IMR-90 (cell line): ENCODE data around the gene RAD51B. TPM values are rescaled to one million over a fixed set of nuclear protein-coding genes. Genes with fewer than 3 reads are reported as not detected.

Experiments used
- ATAC-seq: fragments of 200-7000 bp; cut with Tn5 transposase; 2 replicates; pipeline ENCODE4 v1.9.1; 2020; ENCODE audit warnings: low read depth, mild to moderate bottlenecking, moderate library complexity
- BruUV-seq: library from RNA; stranded (reverse); fragments of 400-500 nt; replicated peaks from 2 replicates; lab custom pipeline; 2021; lab: Mats Ljungman, UMichigan
- CTCF ChIA-PET: fragments of 300-600 bp; formaldehyde crosslinking; extraction: SDS; loops from one replicate; lab custom pipeline; 2021; ENCODE audit warnings: antibody characterized with exemption; lab: Yijun Ruan, JAX
- POLR2A ChIA-PET: fragments of 300-600 bp; sonication (Branson Sonifier 250); formaldehyde crosslinking; loops from one replicate; lab custom pipeline; 2022; ENCODE audit warnings: antibody characterized with exemption; ENCODE audit not compliant: unreplicated experiment; lab: Charles Lee
- DNase-seq: peaks from one replicate; pipeline ENCODE4 v3.0.0; 2013
- H2AFZ ChIP-seq: replicated peaks from 2 replicates; pipeline ENCODE3; 2013; ENCODE audit warnings: low read length, mild to moderate bottlenecking; ENCODE audit not compliant: poor library complexity
- H2AK5ac ChIP-seq: 2 replicates; pipeline ENCODE4 v1.6.1; 2013; ENCODE audit warnings: low read depth, low read length, inconsistent platforms
- H2AK9ac ChIP-seq: replicated peaks from 2 replicates; pipeline ENCODE3; 2013; ENCODE audit warnings: mild to moderate bottlenecking, low read depth, low read length, moderate library complexity; ENCODE audit not compliant: poor library complexity
- H2BK120ac ChIP-seq: 2 replicates; pipeline ENCODE4 v1.6.1; 2013; ENCODE audit warnings: low read depth, low read length, inconsistent platforms
- H2BK15ac ChIP-seq: 3 replicates; pipeline ENCODE4 v1.6.1; 2013; ENCODE audit warnings: low read depth, low read length, inconsistent platforms
- H2BK20ac ChIP-seq: 2 replicates; pipeline ENCODE4 v1.6.1; 2013; ENCODE audit warnings: low read depth, mild to moderate bottlenecking, inconsistent platforms, low read length, moderate library complexity
- H2BK5ac ChIP-seq: 2 replicates; pipeline ENCODE4 v1.6.1; 2013; ENCODE audit warnings: mild to moderate bottlenecking, low read depth, low read length, inconsistent platforms; ENCODE audit not compliant: poor library complexity, severe bottlenecking
- H3K14ac ChIP-seq: replicated peaks from 2 replicates; pipeline ENCODE4 v1.6.1; 2013; ENCODE audit warnings: low read depth, low read length, inconsistent platforms
- H3K18ac ChIP-seq: 2 replicates; pipeline ENCODE4 v1.6.1; 2013; ENCODE audit warnings: low read depth, low read length, control low read depth
- H3K23ac ChIP-seq: 2 replicates; pipeline ENCODE4 v1.6.1; 2013; ENCODE audit warnings: low read depth, low read length, inconsistent platforms
- H3K27ac ChIP-seq: 2 replicates; pipeline ENCODE4 v1.5.1; 2013; ENCODE audit warnings: mild to moderate bottlenecking, control low read depth, low read length; ENCODE audit not compliant: insufficient read depth
- H3K27me3 ChIP-seq: 2 replicates; pipeline ENCODE4 v1.6.1; 2013; ENCODE audit warnings: low read length; ENCODE audit not compliant: control insufficient read depth, insufficient read depth
- H3K36me3 ChIP-seq: 2 replicates; pipeline ENCODE4 v1.6.1; 2013; ENCODE audit warnings: low read length, mixed read lengths; ENCODE audit not compliant: control insufficient read depth, insufficient read depth
- H3K4ac ChIP-seq: 2 replicates; pipeline ENCODE4 v1.6.1; 2013; ENCODE audit warnings: low read depth, low read length, inconsistent platforms
- H3K4me1 ChIP-seq: 2 replicates; pipeline ENCODE4 v1.6.1; 2013; ENCODE audit warnings: low read length, mixed read lengths; ENCODE audit not compliant: control insufficient read depth, insufficient read depth
- H3K4me2 ChIP-seq: 2 replicates; pipeline ENCODE4 v1.6.1; 2013; ENCODE audit warnings: low read depth, mild to moderate bottlenecking, control low read depth, low read length, moderate library complexity
- H3K4me3 ChIP-seq: 2 replicates; pipeline ENCODE4 v1.5.1; 2013; ENCODE audit warnings: low read depth, mild to moderate bottlenecking, control low read depth, low read length, moderate library complexity; ENCODE audit not compliant: insufficient read depth
- H3K56ac ChIP-seq: 2 replicates; pipeline ENCODE4 v1.6.1; 2013; ENCODE audit warnings: low read length, inconsistent platforms; ENCODE audit not compliant: insufficient read depth; ENCODE audit errors: extremely low read depth
- H3K79me1 ChIP-seq, 2 experiments: 2 replicates each; pipeline ENCODE4 v1.6.1; 2013; ENCODE audit warnings: low read length in 2 of 2, inconsistent platforms in 1 of 2, low read depth in 1 of 2
- H3K9ac ChIP-seq: 2 replicates; pipeline ENCODE4 v1.6.1; 2013; ENCODE audit warnings: low read depth, low read length, control low read depth
- H3K9me1 ChIP-seq: 2 replicates; pipeline ENCODE4 v1.6.1; 2013; ENCODE audit warnings: low read length, inconsistent platforms; ENCODE audit not compliant: insufficient read depth
- H3K9me3 ChIP-seq: 2 replicates; pipeline ENCODE4 v1.6.1; 2013; ENCODE audit warnings: low read length; ENCODE audit not compliant: control insufficient read depth, insufficient read depth
- H4K20me1 ChIP-seq: 2 replicates; pipeline ENCODE4 v1.6.1; 2013; ENCODE audit warnings: low read length, inconsistent platforms; ENCODE audit not compliant: insufficient read depth
- H4K5ac ChIP-seq: 2 replicates; pipeline ENCODE4 v1.6.1; 2013; ENCODE audit warnings: mild to moderate bottlenecking, low read depth, low read length, control low read depth
- H4K8ac ChIP-seq, 2 experiments: 2 replicates each; pipeline ENCODE4 v1.6.1; 2013; ENCODE audit warnings: low read depth in 2 of 2, low read length in 2 of 2, control low read depth in 1 of 2, inconsistent platforms in 1 of 2
- H4K91ac ChIP-seq: 2 replicates; pipeline ENCODE4 v1.6.1; 2013; ENCODE audit warnings: low read depth, low read length, inconsistent platforms; ENCODE audit not compliant: insufficient read depth
- BHLHE40 ChIP-seq: fragments of 150-350 bp; IDR thresholded peaks from 2 replicates; pipeline ENCODE4 v1.6.1; 2016; ENCODE audit warnings: mild to moderate bottlenecking, low read depth, low read length
- CEBPB ChIP-seq: IDR thresholded peaks from 2 replicates; pipeline ENCODE4 v1.6.1; 2012; ENCODE audit warnings: low read depth, low read length, improper control_type of control experiment
- CHD1 ChIP-seq: IDR thresholded peaks from 2 replicates; pipeline ENCODE4 v1.6.1; 2012; ENCODE audit warnings: low read depth, low read length, improper control_type of control experiment
- CTCF ChIP-seq: conservative IDR thresholded peaks from 2 replicates; pipeline ENCODE4 v1.5.1; 2012; ENCODE audit warnings: mild to moderate bottlenecking, low read depth, low read length, improper control_type of control experiment
- ELK1 ChIP-seq: fragments of 150-350 bp; IDR thresholded peaks from 2 replicates; pipeline ENCODE4 v1.6.1; 2016; ENCODE audit warnings: low read depth, mild to moderate bottlenecking, low read length, moderate library complexity, borderline replicate concordance
- FOS ChIP-seq: fragments of 150-350 bp; IDR thresholded peaks from 2 replicates; pipeline ENCODE4 v1.6.1; 2016; ENCODE audit warnings: low read depth, low read length
- MAFK ChIP-seq: IDR thresholded peaks from 2 replicates; pipeline ENCODE4 v1.6.1; 2012; ENCODE audit warnings: low read depth, low read length, improper control_type of control experiment
- MAZ ChIP-seq: IDR thresholded peaks from 2 replicates; pipeline ENCODE4 v1.6.1; 2012; ENCODE audit warnings: low read depth, mild to moderate bottlenecking, low read length, improper control_type of control experiment, moderate library complexity, borderline replicate concordance
- MXI1 ChIP-seq: IDR thresholded peaks from 2 replicates; pipeline ENCODE4 v1.6.1; 2012; ENCODE audit warnings: low read depth, mild to moderate bottlenecking, low read length, moderate library complexity, borderline replicate concordance
- NFE2L2 ChIP-seq: fragments of 150-350 bp; IDR thresholded peaks from 2 replicates; pipeline ENCODE4 v1.6.1; 2016; ENCODE audit warnings: low read depth, mild to moderate bottlenecking, low read length
- POLR2A ChIP-seq: IDR thresholded peaks from 2 replicates; pipeline ENCODE4 v1.6.1; 2012; ENCODE audit warnings: mild to moderate bottlenecking, low read depth, low read length
- RAD21 ChIP-seq: IDR thresholded peaks from 2 replicates; pipeline ENCODE4 v1.6.1; 2012; ENCODE audit warnings: low read length, improper control_type of control experiment
- RCOR1 ChIP-seq: IDR thresholded peaks from 2 replicates; pipeline ENCODE4 v1.6.1; 2012; ENCODE audit warnings: mild to moderate bottlenecking, low read length, improper control_type of control experiment; ENCODE audit not compliant: insufficient replicate concordance
- RFX5 ChIP-seq: IDR thresholded peaks from 2 replicates; pipeline ENCODE4 v1.8.0; 2012; ENCODE audit warnings: low read depth, mild to moderate bottlenecking, low read length, moderate library complexity
- SMC3 ChIP-seq: fragments of 150-350 bp; IDR thresholded peaks from 2 replicates; pipeline ENCODE4 v1.6.1; 2016; ENCODE audit warnings: low read depth, mild to moderate bottlenecking, antibody characterized with exemption, low read length, moderate library complexity
- WGBS, 2 experiments: methylation state at CpG; one replicate each; pipeline versions ENCODE4 v1.1.5 to v1.1.7; 2013; ENCODE audit warnings: missing lambda C conversion rate in 2 of 2; ENCODE audit not compliant: insufficient read length in 1 of 2; ENCODE audit errors: extremely low coverage in 2 of 2; 5-methylcytosine and 5-hydroxymethylcytosine counted together
- dilution Hi-C: fragments of 300-500 bp; cut with HindIII; formaldehyde crosslinking; loops from one replicate; pipeline ENCODE4 v1.14.3; 2018; ENCODE audit warnings: low sequenced_read_pairs; ENCODE audit not compliant: unreplicated experiment
- in situ Hi-C: fragments of 300-500 bp; cut with MboI; formaldehyde crosslinking; loops from 3 replicates; pipeline ENCODE4 v1.14.3; 2019; ENCODE audit warnings: low sequenced_read_pairs, inconsistent platforms, mixed read lengths
- intact Hi-C: fragments of 100-400 bp; cut with micrococcal nuclease; formaldehyde crosslinking; loops from 2 replicates; pipeline ENCODE4 v1.10.0; 2022
- polyA plus RNA-seq, 3 experiments: library from polyadenylated mRNA; depleted of rRNA; stranded (reverse); fragments of >200 nt; gene quantifications; 2 replicates each; pipeline ENCODE4 v1.2.3, GENCODE V29; 2012; ENCODE audit warnings: low replicate concordance in 1 of 3
- total RNA-seq: library from RNA; depleted of rRNA; stranded (reverse); fragments of >200 nt; gene quantifications from 2 replicates; pipeline ENCODE4 v1.2.3, GENCODE V29; 2012
- TF ChIP-seq, protein P1 (sequence below): fragments of 150-350 bp; IDR thresholded peaks from 2 replicates; pipeline ENCODE4 v1.6.1; 2017; ENCODE audit warnings: mild to moderate bottlenecking, antibody characterized with exemption, low read length, low read depth

RAD51B gene
- total and polyA plus RNA-seq, 2 of the 4 experiments (the other 2 are of a cell fraction), result 5.1 to 18.8 TPM

DNA sequence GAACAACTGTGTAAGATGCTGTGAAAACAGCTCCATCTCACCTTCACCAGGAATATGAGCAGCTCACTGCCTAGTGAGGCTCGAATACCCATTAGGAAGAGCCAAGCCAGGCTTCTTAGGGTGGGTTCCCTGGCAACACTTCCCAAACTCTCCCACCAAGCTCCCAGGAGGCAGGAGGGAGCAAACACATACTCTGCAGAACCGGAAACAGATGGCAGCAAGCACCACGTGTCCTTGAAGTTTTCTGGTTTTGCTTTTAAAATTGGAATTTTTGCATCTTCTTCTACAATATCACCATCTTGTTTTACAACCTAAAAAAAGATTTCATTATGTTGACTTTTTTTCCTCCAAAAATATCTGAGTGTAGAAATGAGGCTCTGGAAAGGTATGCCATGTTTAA lies 786.6 kb downstream of the RAD51B start:
- no CpG with 5 or more reads among the region's 3 CpGs for WGBS, 2 experiments
- Histone ChIP-seq H3K4me1 (peaks cover 22% of the 10 kb centered on the region), H2BK5ac (no peak overlapping the region), H4K91ac (peak overlapping the region; percentile 90), H2AK9ac (no peak overlapping the region), H3K23ac (0 out of 2 replicates have a peak overlapping the region, but pooled peaks have one; percentile 9), H3K9ac (no peak overlapping the region), H2BK20ac (peak overlapping the region; percentile 98), H3K56ac (no peak overlapping the region), H3K4me2 (no peak overlapping the region), H3K79me1 (peaks cover 0 to 7% of the 10 kb centered on the region in 2 experiments; a peak in 1 of 4 replicates), H3K18ac (peak overlapping the region; percentile 65), H3K36me3 (no peaks in the 10 kb centered on the region), H2AFZ (no peak overlapping the region), H3K14ac (peak overlapping the region; percentile 34), H3K4ac (peak overlapping the region; percentile 89), H4K20me1 (no peaks in the 10 kb centered on the region), H4K8ac (peak overlapping the region; percentile 37 to 95; a peak in 2 of 4 replicates), H3K27me3 (no peaks in the 10 kb centered on the region), H2BK15ac (peak overlapping the region; percentile 94; the same call in 2 of the 3 replicates), H3K9me1 (peaks cover 14% of the 10 kb centered on the region), H3K4me3 (no peak overlapping the region), H3K27ac (no peak overlapping the region), H4K5ac (peak overlapping the region; percentile 26), H2BK120ac (peak overlapping the region; percentile 98), H3K9me3 (peaks cover 2% of the 10 kb centered on the region; the same call in 1 of the 2 replicates), H2AK5ac (peak overlapping the region; percentile 77; the same call in 1 of the 2 replicates)
- no TSS peak for BruUV-seq
- ChIA-PET CTCF (no interaction called here), POLR2A (interaction anchor here (0.6 kb wide), 1 partner anchor 206 kb away, joined by 3 read pairs; no protein-coding TSS in a partner anchor)
- intact Hi-C loops (no loop called here), in situ Hi-C loops (no loop called here), dilution Hi-C loops (no loop called here)
- TF ChIP-seq CEBPB (no peak), CTCF (no peak), FOS (no peak), MAZ (no peak), BHLHE40 (no peak), RAD21 (no peak), POLR2A (no peak), NFE2L2 (no peak), ELK1 (no peak), RCOR1 (no peak), RFX5 (no peak), SMC3 (no peak), CHD1 (no peak), MAFK (no peak), MXI1 (no peak)
- TF ChIP-seq, protein P1, sequence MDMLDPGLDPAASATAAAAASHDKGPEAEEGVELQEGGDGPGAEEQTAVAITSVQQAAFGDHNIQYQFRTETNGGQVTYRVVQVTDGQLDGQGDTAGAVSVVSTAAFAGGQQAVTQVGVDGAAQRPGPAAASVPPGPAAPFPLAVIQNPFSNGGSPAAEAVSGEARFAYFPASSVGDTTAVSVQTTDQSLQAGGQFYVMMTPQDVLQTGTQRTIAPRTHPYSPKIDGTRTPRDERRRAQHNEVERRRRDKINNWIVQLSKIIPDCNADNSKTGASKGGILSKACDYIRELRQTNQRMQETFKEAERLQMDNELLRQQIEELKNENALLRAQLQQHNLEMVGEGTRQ, result no peak
- ATAC-seq (no peak), DNase-seq (no peak)
